PC-3 (cell line): Measurements from ENCODE around the gene RCCD1.

Source experiments
- CTCF ChIP-seq: fragments of 300-600 bp; sonication (generic); conservative IDR thresholded peaks from 2 replicates; pipeline ENCODE4 v1.5.1; 2017; ENCODE audit warnings: antibody characterized with exemption, low read depth, mild to moderate bottlenecking, low read length
- EZH2 ChIP-seq: fragments of 300-600 bp; sonication (generic); IDR thresholded peaks from one replicate; pipeline ENCODE4 v1.6.1; 2017; ENCODE audit warnings: antibody characterized with exemption, mild to moderate bottlenecking, low read length; ENCODE audit not compliant: unreplicated experiment

- TF ChIP-seq CTCF (no peak), EZH2 (no peak)
Observed at GRCh38 chr15:90913398-90913944, 41.2 kb upstream of the RCCD1 start.
